Upper lobe of left lung (tissue), 4 donors: ENCODE measurements around the gene POMGNT1.
"Not testable (repeated sequence)": the region's sequence is repeated elsewhere in the genome, so short reads cannot be mapped to it uniquely, and the experiment has no call there.

ENCODE experiments used
- CTCF ChIP-seq, 6 experiments: fragments of 450-650 bp in 4 of 6; fragments of 200-600 bp in 2 of 6; sonication (generic) in 2 of 6; IDR thresholded peaks; one replicate each; pipeline ENCODE4 v1.5.1; 2016 to 2019; ENCODE audit warnings: antibody characterized with exemption in 6 of 6
- EP300 ChIP-seq, 4 donors: sonication (generic); formaldehyde crosslinking; IDR thresholded peaks; one replicate each; pipeline ENCODE4 v1.5.1; 2017; ENCODE audit warnings: antibody characterized with exemption in 4 of 4, control low read depth in 2 of 4
- POLR2AphosphoS5 ChIP-seq, 2 donors: sonication (generic); formaldehyde crosslinking; IDR thresholded peaks; one replicate each; pipeline ENCODE4 v1.5.1; 2017; ENCODE audit warnings: antibody characterized with exemption in 2 of 2

- not testable (repeated sequence) for TF ChIP-seq CTCF, POLR2AphosphoS5, EP300 (IDR thresholded peaks at IDR 0.05)
Measured at GRCh38 chr1:46243831-46244230, 45.6 kb upstream of the POMGNT1 start.
